ENCODE data around the gene SMG5.
A peak's percentile ranks its signal among the peaks of the same experiment; 100 is the strongest.

The SMG5 gene

GRCh38 chr1:156291226-156292061 is 8.8 kb upstream of the SMG5 start:
- Histone ChIP-seq H3K4me1 (ENCODE audit: control insufficient read depth, insufficient read depth, low read length) (peaks cover 11% of the 10 kb centered on the region), H3K27ac (ENCODE audit: low read depth, low read length) (peak overlapping the region; percentile 77), H3K9ac (ENCODE audit: low read length) (peak overlapping the region; percentile 39), H3K36me3 (ENCODE audit: control insufficient read depth, insufficient read depth, low read length) (no peaks in the 10 kb centered on the region), H3K27me3 (ENCODE audit: control insufficient read depth, insufficient read depth, low read length) (no peaks in the 10 kb centered on the region), H3K4me3 (ENCODE audit: low read length) (peak overlapping the region; percentile 69)

- Histone ChIP-seq H3K9ac (ENCODE audit: low read length) (no peak overlapping the region), H3K27me3 (ENCODE audit: control insufficient read depth, insufficient read depth, low read length) (no peaks in the 10 kb centered on the region), H3K4me3 (ENCODE audit: low read length) (no peak overlapping the region), H3K4me1 (ENCODE audit: control insufficient read depth, insufficient read depth, low read length) (peaks cover 7% of the 10 kb centered on the region), H3K36me3 (ENCODE audit: control insufficient read depth, insufficient read depth, low read length) (no peaks in the 10 kb centered on the region), H3K27ac (ENCODE audit: low read depth, low read length) (no peak overlapping the region)
Measured at GRCh38 chr1:156289857-156290256, 7.2 kb upstream of the SMG5 start.

- no peaks in the 10 kb centered on the region for H3K27me3 ChIP-seq (ENCODE audit: control insufficient read depth, insufficient read depth, low read length)
- H3K4me3 ChIP-seq (ENCODE audit: low read length): no peak overlapping the region
- no peak overlapping the region for H3K9ac ChIP-seq (ENCODE audit: low read length)
- H3K27ac ChIP-seq (ENCODE audit: low read depth, low read length): no peak overlapping the region
- H3K4me1 ChIP-seq (ENCODE audit: control insufficient read depth, insufficient read depth, low read length): peaks cover 15% of the 10 kb centered on the region
- H3K36me3 ChIP-seq (ENCODE audit: control insufficient read depth, insufficient read depth, low read length): no peaks in the 10 kb centered on the region
Measured at GRCh38 chr1:156286061-156286460, 3.4 kb upstream of the SMG5 start.

GRCh38 chr1:156285437-156285836 is 2.8 kb upstream of the SMG5 start:
- H3K4me3 ChIP-seq (ENCODE audit: low read length): no peak overlapping the region

GRCh38 chr1:156284757-156285156 is 2.1 kb upstream of the SMG5 start:
- H3K4me3 ChIP-seq (ENCODE audit: low read length): no peak overlapping the region
- H3K27ac ChIP-seq (ENCODE audit: low read depth, low read length): no peak overlapping the region
- H3K4me1 ChIP-seq (ENCODE audit: control insufficient read depth, insufficient read depth, low read length): peaks cover 16% of the 10 kb centered on the region
- H3K27me3 ChIP-seq (ENCODE audit: control insufficient read depth, insufficient read depth, low read length): no peaks in the 10 kb centered on the region
- no peaks in the 10 kb centered on the region for H3K36me3 ChIP-seq (ENCODE audit: control insufficient read depth, insufficient read depth, low read length)
- H3K9ac ChIP-seq (ENCODE audit: low read length): no peak overlapping the region

More at GRCh38 chr1:156285437-156285836, 2.8 kb upstream of the SMG5 start:
- no peak overlapping the region for H3K9ac ChIP-seq (ENCODE audit: low read length)
- H3K36me3 ChIP-seq (ENCODE audit: control insufficient read depth, insufficient read depth, low read length): no peaks in the 10 kb centered on the region
- H3K27ac ChIP-seq (ENCODE audit: low read depth, low read length): no peak overlapping the region
- H3K27me3 ChIP-seq (ENCODE audit: control insufficient read depth, insufficient read depth, low read length): no peaks in the 10 kb centered on the region
- H3K4me1 ChIP-seq (ENCODE audit: control insufficient read depth, insufficient read depth, low read length): peaks cover 16% of the 10 kb centered on the region

- peak within 1 kb of the TSS; percentile 61 for H3K9ac ChIP-seq (ENCODE audit: low read length)
- H3K4me3 ChIP-seq (ENCODE audit: low read length): peak within 1 kb of the TSS; percentile 97
- peak within 1 kb of the TSS; percentile 77 for H3K27ac ChIP-seq (ENCODE audit: low read depth, low read length)
- H3K27me3 ChIP-seq (ENCODE audit: control insufficient read depth, insufficient read depth, low read length): no peaks in the 10 kb centered on the region
- peaks cover 16% of the 10 kb centered on the region for H3K4me1 ChIP-seq (ENCODE audit: control insufficient read depth, insufficient read depth, low read length)
- H3K36me3 ChIP-seq (ENCODE audit: control insufficient read depth, insufficient read depth, low read length): no peaks in the 10 kb centered on the region
Measured at GRCh38 chr1:156284112-156284511, 1.5 kb upstream of the SMG5 start, which contains the start of gene TMEM79. TMEM79 (plus strand) TSS chr1:156284325; CDS start chr1:156285227, 902 bp downstream.

GRCh38 chr1:156283521-156283920 is 896 bp upstream of the SMG5 start:
- peaks cover 3% of the 10 kb centered on the region for H3K36me3 ChIP-seq (ENCODE audit: control insufficient read depth, insufficient read depth, low read length)
- no peak overlapping the region for H3K27ac ChIP-seq (ENCODE audit: low read depth, low read length)

GRCh38 chr1:156281693-156282478 is 739 bp downstream of the SMG5 start:
- H3K4me1 ChIP-seq (ENCODE audit: control insufficient read depth, insufficient read depth, low read length): peaks cover 16% of the 10 kb centered on the region
- peaks cover 10% of the 10 kb centered on the region for H3K36me3 ChIP-seq (ENCODE audit: control insufficient read depth, insufficient read depth, low read length)
- H3K9ac ChIP-seq (ENCODE audit: low read length): peak overlapping the region; percentile 74
- H3K4me3 ChIP-seq (ENCODE audit: low read length): peak overlapping the region; percentile 97
- peak overlapping the region; percentile 91 for H3K27ac ChIP-seq (ENCODE audit: low read depth, low read length)
- H3K27me3 ChIP-seq (ENCODE audit: control insufficient read depth, insufficient read depth, low read length): no peaks in the 10 kb centered on the region

More at GRCh38 chr1:156283521-156283920, 896 bp upstream of the SMG5 start:
- H3K4me1 ChIP-seq (ENCODE audit: control insufficient read depth, insufficient read depth, low read length): peaks cover 16% of the 10 kb centered on the region
- H3K9ac ChIP-seq (ENCODE audit: low read length): peak overlapping the region; percentile 61
- peak overlapping the region; percentile 97 for H3K4me3 ChIP-seq (ENCODE audit: low read length)
- no peaks in the 10 kb centered on the region for H3K27me3 ChIP-seq (ENCODE audit: control insufficient read depth, insufficient read depth, low read length)

- Histone ChIP-seq H3K36me3 (ENCODE audit: control insufficient read depth, insufficient read depth, low read length) (peaks cover 13% of the 10 kb centered on the region), H3K4me3 (ENCODE audit: low read length) (peak overlapping the region; percentile 97), H3K27me3 (ENCODE audit: control insufficient read depth, insufficient read depth, low read length) (no peaks in the 10 kb centered on the region), H3K4me1 (ENCODE audit: control insufficient read depth, insufficient read depth, low read length) (peaks cover 16% of the 10 kb centered on the region), H3K9ac (ENCODE audit: low read length) (no peak overlapping the region), H3K27ac (ENCODE audit: low read depth, low read length) (no peak overlapping the region)
Measured at GRCh38 chr1:156281281-156281680, 1.3 kb downstream of the SMG5 start.

- Histone ChIP-seq H3K27ac (ENCODE audit: low read depth, low read length) (no peak overlapping the region), H3K9ac (ENCODE audit: low read length) (no peak overlapping the region), H3K36me3 (ENCODE audit: control insufficient read depth, insufficient read depth, low read length) (peaks cover 22% of the 10 kb centered on the region), H3K4me1 (ENCODE audit: control insufficient read depth, insufficient read depth, low read length) (peaks cover 16% of the 10 kb centered on the region), H3K27me3 (ENCODE audit: control insufficient read depth, insufficient read depth, low read length) (no peaks in the 10 kb centered on the region), H3K4me3 (ENCODE audit: low read length) (no peak overlapping the region)
Measured at GRCh38 chr1:156279837-156280236, 2.8 kb downstream of the SMG5 start.

GRCh38 chr1:156276966-156277381 is 5.7 kb downstream of the SMG5 start:
- no peak overlapping the region for H3K9ac ChIP-seq (ENCODE audit: low read length)
- H3K4me3 ChIP-seq (ENCODE audit: low read length): no peak overlapping the region
- H3K27me3 ChIP-seq (ENCODE audit: control insufficient read depth, insufficient read depth, low read length): no peaks in the 10 kb centered on the region
- no peak overlapping the region for H3K27ac ChIP-seq (ENCODE audit: low read depth, low read length)
- peaks cover 10% of the 10 kb centered on the region for H3K4me1 ChIP-seq (ENCODE audit: control insufficient read depth, insufficient read depth, low read length)
- H3K36me3 ChIP-seq (ENCODE audit: control insufficient read depth, insufficient read depth, low read length): peaks cover 42% of the 10 kb centered on the region

GRCh38 chr1:156276532-156276931 is 6.1 kb downstream of the SMG5 start:
- no peak overlapping the region for H3K4me3 ChIP-seq (ENCODE audit: low read length)
- no peak overlapping the region for H3K27ac ChIP-seq (ENCODE audit: low read depth, low read length)
- H3K27me3 ChIP-seq (ENCODE audit: control insufficient read depth, insufficient read depth, low read length): no peaks in the 10 kb centered on the region
- H3K4me1 ChIP-seq (ENCODE audit: control insufficient read depth, insufficient read depth, low read length): peaks cover 5% of the 10 kb centered on the region
- peaks cover 43% of the 10 kb centered on the region for H3K36me3 ChIP-seq (ENCODE audit: control insufficient read depth, insufficient read depth, low read length)
- H3K9ac ChIP-seq (ENCODE audit: low read length): no peak overlapping the region
